NOMO-1 treated with DMSO at 0.1 percent for 48 hours (cell line): ENCODE measurements around the gene KLHL29.

Experiments
- DNase-seq: peaks from one replicate; lab custom pipeline; 2025; ENCODE audit not compliant: unreplicated experiment; lab: John Stamatoyannopoulos, UW

KLHL29 gene

DNA sequence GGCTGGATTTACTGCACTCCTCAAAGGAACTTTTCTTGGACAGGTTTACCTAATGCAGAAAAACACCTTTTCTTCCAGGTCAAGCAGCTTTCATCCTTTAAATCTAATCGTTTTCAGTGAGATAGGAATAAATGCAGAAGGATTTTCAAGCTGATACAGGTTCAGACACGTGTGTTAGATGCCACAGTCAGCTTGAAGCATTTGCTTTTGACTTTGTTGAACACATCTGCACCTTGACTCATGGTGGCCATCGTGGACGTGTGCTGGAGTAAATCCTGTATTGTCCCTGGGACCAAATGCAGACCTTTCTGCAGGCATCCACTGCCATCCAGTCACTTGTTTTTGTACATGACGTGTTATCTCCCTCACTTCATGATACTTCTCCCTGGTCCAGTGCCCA is 61.9 kb downstream of the KLHL29 start:
- no peak for DNase-seq

DNA sequence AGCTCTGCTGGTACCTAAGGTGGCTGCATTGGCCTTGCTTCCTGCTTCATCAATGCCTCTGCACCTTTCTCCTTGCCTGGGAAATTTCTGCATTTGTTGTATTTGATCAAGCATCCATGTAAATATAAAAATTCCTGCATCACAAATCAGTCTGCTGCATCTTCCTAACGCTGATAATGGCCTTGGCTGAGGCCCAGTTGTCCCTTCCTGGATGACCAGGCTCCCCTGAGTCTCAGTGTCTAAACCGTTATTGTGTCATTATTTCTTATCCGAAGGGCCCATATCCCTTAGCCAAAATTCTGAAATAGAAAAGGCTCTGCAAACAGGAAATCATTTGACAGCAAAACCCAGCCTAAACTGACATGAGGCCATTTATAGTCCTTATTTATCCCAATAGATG is 62.4 kb downstream of the KLHL29 start:
- DNase-seq = no peak

DNA sequence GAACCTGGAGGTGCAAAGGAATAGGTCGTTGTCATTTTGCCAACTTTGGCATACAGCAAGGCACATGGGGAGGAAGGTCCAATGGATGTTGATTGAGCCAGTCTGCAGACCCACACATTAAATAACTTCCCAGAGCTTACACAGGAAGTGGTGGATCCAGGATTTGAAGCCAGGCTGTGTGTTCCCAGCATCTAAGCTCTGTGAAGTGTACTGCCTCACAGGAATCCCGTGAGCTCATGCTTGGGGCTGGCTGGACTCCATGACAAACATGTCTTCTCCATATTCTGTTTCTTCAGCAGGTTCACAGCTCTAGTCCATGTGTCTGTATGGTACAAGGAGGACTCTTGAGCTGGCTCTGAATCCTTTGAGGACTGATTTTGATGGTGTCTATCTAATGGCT is 63.9 kb downstream of the KLHL29 start:
- DNase-seq = no peak

DNA sequence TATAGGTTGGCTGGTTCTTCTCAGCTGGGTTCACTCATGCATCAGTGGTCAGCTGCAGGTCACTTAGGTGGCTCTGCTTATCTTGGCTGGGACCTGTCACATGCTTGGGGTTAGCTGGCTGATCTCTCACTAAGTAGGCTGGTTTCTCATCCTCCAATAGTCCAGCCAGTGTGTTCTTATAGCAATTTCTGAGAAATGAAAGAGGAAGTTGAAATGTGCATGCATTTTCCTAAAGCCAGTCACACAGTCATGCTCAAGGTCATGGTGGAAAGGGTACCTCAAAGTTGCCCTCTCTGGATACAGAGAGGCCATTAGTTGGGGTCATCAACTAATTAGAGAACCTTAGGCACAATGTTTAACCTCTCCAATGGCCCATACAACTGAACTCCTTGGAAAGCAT is 64.4 kb downstream of the KLHL29 start:
- DNase-seq = peak; percentile 82

DNA sequence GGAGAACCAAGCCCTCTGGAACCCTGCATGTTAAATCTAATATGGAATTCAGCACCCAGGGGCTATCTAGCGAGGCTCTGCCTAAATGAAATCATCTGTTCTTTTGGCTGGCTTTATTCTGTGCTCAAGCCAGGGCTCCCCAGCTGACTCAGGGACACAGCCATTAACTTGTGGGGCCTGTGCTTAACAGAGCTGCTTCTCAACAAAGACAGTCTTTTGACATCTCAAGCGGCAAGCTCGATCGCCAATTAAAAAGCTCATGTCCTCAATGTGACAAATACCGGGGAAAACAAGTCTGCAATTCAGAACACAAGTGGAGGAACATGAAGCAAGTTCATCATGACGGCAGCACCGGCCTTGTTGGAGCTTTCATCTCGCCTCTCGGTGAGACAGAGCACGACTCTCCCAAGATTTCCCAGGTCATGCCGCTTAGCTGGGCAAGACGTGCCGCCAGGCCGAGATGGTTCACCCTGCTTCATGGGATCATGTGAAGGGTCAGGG is 64.9 kb downstream of the KLHL29 start:
- DNase-seq = no peak

DNA sequence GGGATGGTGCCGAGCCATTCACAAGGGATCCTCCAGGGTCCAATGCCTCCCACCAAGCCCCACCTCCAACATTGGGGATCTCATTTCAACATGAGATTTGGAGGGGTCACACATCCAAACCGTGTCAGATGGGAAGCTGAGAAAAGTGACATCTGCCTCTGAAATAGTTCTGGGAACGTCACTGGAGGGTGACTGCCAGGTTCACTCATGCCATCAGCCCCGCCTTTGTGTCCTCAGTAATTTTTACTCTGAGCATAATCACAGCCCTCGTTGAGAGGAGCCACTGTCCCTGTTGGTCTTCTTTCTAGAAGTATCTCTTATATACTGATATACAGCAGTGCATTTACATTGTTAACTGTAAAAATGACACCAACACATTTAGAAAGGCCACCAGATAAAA is 67.4 kb downstream of the KLHL29 start:
- no peak for DNase-seq

DNA sequence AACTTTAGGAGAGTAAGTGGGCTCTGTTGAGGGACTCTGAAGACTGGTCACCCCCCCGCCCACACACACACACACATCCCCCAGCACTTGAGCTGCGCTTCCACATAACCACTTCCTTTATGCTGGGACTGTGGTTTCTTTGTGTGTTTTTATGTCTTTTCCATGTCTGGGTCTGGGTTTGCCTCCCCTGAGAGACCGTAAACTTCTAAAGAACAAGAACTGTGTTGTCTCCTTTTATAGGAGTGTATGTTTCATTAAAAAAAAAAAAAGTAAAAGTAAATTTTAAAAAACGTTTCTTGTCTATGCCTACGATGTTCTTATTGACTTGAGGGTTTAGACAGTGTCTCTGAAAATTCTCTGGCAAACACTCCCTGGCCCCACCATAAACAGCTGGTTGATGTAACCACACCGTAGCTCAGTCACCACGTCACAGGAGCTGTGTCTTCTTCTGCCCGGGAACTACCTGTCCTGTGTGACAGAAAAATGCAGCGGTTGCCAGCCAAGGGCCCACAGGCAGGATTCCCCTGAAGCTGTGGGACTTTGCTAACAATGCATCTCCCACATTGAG is 68.0 kb downstream of the KLHL29 start:
- DNase-seq = peak; percentile 43

DNA sequence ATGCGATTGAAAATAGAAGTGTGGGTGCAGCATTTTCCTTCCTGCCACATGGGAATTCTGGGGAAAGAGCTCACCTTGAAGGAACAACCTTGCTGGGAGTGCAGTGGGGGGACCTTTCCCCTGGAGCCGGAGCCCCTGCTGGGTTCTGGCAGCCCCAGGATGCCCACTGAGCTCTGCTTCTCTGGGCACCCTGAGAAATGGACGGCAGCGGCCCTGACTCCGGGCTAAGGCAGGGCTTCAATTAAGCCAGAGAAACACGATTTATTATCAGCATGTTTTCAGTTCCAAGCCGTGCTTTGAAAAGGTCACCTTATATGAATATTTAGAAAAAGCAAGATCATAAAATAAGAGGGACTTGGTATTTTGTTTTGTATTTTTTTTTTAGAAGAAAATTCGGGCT is 68.5 kb downstream of the KLHL29 start:
- DNase-seq = no peak

DNA sequence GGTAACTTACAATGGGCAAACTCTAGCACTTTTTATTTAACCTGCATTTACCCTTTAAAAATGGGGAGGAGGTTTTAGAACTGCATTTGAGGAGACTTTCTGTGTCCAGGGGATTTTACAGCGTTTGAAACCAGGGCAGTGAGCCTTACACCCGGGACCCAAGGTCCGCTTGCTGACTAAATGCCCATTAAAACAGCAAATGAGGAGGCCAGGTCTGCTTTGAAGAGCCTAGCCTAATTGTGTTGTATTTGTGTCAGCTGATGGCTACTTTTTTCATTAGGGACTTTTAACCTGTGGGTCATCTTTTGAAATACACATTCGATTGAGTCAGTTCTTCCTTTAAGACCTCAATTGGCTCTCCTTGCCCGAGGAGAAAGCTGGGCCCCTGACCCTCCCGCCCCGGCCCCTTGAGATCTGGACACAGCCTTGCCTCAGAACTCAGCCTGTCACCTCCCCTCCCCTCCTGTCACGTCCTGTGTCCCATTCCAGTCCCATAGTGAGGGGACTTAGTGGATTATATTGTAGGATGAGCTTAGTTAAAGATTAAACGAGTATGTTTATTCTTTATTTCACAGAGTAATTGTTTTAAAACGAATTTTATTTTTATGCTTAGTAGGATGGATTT is 69.0 kb downstream of the KLHL29 start:
- no peak for DNase-seq

DNA sequence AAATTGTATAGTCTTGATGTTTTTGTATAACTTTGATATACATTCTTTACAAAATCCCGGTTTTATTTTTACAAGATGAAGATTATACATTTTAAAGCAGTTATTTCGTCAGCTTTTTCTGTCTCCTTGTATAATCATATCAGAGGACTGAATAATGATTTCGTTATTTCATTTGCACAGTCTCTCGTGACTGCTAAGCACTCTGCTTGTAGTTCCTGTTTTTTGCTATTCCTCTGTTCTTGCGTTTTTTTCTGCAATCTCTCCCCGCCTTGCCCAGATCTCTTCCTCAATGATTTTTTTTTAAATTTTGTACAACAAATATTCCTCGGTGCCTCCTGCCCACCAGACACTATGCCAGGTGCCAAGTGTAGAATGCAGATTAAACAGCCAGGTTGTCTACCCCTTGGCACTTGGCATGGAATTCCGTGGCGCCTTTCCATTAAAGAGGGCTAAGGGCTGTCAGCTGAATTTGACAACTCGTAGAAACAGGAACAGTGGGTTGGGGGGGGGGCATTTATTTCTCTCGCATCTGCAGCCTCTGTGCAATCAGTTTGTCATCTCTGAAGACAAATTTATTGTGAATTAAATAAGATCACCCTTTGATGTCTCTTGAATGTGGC is 69.6 kb downstream of the KLHL29 start:
- DNase-seq = peak; percentile 69

DNA sequence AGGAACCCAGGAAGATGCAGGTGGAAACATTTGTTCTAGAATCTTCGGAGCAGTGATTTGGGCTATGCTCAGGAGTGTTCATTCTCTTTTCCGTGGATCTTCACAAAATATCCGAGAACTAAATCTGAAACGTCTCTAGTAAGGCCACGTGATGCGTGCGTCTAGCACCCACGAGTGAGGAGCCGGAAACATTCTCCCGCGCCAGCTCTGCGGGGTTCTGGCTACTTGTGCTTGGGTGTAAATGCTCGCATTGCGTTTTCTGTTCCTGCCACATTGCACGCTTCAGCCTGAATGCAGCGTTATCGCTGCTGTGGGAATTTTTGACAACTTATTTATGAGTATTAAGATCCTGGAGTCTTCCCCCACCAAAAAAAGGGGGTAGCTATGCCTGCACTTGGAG is 71.4 kb downstream of the KLHL29 start:
- DNase-seq = no peak

DNA sequence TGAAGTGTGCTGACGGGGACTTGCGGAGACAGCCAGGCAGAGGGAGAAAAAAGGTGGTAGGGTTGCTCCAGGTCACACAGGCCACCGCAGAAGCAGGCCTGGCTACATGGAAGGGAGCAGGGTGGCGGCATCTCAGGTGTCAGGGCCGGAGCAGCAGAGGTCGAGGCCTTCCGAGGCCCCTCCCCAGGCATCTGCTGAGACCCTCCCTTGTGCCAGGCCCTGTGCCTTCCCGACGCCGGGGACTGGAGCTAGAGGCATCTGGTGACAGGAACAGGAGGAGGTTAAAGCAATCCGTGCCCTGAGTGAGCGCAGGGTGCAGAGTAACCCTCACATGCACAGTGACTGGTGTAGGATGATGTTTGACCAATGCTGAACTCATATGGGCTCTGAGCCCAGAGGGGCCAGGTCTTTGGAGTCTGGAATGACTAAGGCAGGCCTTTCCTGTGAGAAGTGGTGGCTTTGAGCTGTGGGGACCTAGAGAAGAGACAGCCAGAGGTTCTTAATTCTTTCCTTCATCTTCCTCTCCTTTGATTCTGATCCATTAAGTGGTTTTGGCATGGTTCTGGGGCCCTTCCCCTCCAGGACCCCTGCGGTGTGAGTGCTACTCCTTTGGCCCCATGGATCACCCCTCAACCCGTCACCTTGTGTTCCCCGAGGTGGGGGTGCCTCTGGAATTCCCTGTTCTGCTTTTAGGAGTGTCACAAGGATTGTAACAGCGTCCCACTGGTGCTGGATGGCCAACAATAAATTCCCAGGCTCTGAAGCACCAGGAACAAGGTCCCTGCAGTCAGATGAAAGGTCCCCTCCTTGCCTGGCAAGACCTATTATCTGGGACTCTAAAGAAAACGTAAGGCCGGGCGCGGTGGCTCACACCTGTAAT is 72.1 kb downstream of the KLHL29 start:
- DNase-seq = no peak

DNA sequence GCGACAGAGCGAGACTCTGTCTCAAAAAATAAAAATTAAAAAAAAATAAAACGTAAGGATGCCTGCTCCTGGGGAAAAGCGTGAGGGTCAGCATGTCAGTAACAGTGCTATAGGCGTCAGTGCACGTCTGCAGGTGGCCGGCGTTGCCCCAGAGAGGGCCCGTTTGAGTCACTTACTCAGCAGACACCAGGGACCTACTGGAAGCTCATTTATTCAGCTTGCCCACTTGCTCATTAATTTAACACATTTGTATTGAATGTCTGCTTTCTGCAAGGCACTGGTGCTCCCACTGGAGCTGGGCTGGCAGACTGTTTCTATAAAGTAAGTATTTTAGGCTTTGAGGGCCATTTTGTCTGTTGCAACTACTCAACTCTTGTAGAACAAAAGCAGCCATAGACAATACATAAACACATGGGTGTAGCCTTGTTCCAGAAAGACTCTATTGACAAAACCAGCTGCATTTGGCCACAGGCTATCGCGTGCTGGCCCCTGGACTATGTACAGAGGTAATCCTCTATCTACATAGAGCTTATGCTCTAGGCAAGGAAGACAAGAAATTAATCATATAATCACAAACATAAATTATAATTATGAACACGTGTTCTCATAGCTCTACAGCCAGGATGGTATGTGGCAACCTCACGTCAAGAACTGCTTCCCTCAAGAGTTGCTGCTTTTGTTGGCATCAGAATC is 73.2 kb downstream of the KLHL29 start:
- DNase-seq = no peak

DNA sequence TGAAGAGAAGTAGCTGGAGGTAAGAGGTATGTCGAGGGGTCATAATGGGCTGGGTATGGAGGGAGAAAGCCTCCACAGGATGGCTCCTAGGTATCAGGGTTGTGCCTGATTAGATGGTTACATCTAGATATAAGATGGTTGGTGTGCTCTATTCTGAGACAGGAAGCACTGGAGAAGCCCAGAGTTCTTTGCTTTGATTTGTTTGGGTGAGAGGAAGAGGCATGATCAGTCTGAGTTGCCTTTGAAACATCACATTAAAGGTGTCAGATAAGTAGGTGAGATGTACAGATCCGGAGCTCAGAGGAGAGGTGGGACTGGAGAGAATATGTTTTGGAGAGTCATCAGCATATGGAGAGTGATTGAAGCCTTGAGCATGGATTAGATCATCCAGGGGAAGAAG is 74.1 kb downstream of the KLHL29 start:
- no peak for DNase-seq

DNA sequence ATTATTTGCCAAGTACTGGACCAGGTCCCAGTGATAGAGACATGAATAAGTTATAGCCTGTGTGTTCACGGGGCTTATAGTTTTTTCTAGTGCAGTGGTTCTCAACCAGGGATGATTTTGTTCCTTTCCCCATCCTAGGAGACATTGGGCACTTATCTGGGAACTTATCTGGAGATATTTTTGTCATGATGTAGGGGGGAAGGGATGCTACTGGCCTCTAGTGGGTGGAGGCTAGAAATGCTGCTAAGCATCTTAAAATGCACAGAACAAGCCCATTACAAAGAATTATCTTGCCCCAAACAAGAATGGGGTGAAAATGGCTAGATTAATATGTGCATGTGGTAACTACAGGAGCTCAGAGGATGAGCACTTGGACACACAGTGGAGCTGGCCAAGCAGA is 75.2 kb downstream of the KLHL29 start:
- DNase-seq = peak; percentile 10

DNA sequence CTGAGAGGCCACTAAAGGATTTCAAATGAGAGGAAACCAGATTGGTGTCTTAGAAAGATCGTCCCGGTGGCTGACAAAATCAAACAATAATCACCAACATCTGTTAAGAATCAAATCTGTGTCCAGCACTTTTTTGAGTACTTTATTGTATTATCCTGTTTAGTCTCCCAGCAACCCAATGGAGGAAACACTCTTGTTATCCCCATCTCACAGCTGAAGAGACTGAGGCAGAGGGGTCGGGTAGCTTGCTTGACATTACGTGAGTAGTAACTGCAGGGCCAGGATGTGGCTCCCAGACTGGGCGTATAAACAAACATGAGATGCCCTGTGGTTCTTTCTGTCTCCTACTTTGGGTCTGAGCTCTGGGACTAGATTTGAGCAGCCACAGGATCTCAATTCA is 76.0 kb downstream of the KLHL29 start:
- DNase-seq = no peak

DNA sequence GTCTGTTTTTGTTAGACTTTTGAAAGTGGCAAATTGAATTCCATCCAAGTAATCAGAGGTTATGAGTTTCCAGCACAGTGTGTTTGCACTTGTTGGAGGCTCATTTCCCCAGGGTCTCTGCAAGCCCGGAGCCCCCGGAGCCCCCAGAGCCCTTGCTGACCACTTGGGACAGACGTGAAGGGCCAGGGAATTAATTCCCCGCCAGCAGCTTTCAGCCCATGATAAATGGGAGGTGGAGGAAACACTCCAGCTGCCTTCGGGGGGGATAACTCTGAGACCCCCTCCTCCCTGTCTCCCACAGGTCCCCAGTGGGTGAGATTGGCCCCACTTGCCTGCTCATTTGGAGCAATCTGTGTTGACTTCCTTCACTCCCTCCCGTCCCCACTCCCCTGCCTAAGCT is 79.2 kb downstream of the KLHL29 start:
- DNase-seq = no peak

DNA sequence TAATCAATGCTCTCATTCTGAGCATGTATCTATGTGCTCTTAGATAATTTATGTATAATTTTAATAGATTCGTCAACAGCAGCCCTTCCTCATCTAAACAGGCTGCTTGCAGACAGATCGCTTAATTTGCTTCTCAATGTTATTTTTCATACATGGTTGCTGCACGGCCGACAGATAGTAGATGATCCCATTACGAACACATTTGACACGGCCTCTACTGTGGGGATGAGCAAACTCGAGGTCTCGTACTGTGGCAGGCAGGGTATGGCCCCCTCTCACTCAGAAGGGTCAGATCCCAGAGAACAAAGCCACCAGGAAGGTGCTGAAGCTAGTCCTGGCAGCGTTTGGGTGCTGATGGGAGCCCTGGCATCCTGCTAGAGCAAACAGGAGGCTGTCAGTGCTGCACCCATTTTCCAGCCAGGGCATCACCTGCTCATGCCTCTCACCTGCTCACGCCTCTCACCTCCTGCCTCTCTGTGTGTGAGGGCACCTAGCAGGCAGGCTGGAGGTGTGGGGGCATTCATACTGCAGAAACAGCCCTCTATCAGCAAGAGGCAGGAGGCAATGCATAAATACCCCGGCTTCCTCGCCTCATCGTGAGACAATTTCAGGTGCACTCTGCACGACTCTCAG is 80.0 kb downstream of the KLHL29 start:
- DNase-seq = no peak

DNA sequence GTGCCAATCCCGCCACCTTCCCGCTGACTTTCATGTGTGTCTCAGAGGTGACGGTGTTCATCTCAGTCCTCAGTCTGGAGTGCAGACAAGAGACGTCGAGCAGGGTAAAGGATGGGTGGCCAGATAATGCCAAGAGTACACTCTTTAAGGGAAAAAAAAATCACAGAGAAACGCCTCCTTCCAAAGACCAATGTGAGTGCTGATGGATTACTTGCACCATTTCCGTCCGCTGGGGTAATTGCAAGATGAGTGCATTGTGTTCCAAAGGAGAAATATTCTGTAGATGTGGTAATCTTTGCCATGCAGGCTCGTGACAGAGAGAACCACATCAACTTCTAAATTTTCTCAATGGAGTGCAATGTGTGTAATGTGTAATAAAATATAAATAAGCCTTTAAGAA is 81.0 kb downstream of the KLHL29 start:
- peak; percentile 36 for DNase-seq

DNA sequence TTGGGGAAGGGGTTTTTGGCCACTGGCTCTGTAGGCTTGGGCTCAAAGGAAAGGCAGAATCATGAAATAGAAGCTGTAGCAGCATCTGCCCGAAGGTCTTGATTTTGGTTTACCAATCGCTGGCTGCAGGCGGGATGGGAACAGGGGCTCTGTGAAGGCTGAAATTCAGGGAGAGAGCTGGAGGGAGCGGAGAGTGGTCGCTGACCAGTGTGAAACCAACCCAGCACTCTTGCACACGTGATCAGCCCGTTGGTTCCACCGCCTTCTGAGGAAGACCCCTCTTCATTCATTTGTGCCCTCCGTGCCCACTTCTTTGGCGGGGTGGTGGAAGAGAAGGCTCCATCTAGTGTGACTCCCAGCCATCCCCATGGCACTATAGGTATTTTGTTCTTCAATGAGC is 82.6 kb downstream of the KLHL29 start:
- no peak for DNase-seq
